ENCODE results near the gene IRAK1. TPM values are rescaled to one million over a fixed set of nuclear protein-coding genes. Genes with fewer than 3 reads are reported as not detected.

IRAK1 gene
- total RNA-seq, 1 experiment from 2014 or later = 147 TPM

DNA sequence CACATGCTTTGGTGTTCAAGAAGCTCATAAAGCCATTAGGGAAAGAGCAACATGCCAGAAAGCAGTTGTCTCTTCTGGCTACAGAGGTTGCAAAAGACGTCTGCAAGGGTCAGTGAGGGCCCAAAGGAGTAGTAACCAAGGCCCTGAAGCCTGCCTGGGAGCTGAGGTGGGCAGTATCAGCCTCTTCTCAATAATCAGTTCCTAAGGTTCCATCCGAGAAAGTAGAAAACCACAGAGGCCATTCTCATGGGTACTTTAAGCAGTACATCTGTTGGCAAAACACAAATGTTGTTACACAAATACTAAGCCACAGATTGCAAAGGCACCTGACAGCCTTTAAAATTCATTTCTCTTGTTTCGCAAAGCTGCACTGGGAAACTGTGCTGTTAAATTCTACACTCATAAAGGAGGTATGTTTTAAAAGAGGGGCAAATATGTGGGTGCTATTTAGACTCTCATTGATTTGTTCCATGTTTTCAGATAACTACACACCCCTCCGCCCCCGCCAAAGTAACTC, 40.1 kb upstream of the IRAK1 start:
- H3K27ac ChIP-seq (ENCODE audit: low read depth, low read length, poor library complexity, severe bottlenecking) = no peak overlapping the region
- H3K36me3 ChIP-seq (ENCODE audit: insufficient read depth, low read length, poor library complexity, severe bottlenecking) = no peaks in the 10 kb centered on the region
- intact Hi-C loops (cut with micrococcal nuclease; ENCODE audit: unreplicated experiment) = no loop called here
- no peaks in the 10 kb centered on the region for H3K9me3 ChIP-seq (ENCODE audit: low read depth, low read length, poor library complexity, severe bottlenecking)
- CTCF ChIA-PET = no interaction called here
- TF ChIP-seq EZH2 (IDR thresholded peaks at IDR 0.05; ENCODE audit: borderline replicate concordance, low read depth, low read length, poor library complexity, severe bottlenecking) = no peak
- TF ChIP-seq, protein P1, sequence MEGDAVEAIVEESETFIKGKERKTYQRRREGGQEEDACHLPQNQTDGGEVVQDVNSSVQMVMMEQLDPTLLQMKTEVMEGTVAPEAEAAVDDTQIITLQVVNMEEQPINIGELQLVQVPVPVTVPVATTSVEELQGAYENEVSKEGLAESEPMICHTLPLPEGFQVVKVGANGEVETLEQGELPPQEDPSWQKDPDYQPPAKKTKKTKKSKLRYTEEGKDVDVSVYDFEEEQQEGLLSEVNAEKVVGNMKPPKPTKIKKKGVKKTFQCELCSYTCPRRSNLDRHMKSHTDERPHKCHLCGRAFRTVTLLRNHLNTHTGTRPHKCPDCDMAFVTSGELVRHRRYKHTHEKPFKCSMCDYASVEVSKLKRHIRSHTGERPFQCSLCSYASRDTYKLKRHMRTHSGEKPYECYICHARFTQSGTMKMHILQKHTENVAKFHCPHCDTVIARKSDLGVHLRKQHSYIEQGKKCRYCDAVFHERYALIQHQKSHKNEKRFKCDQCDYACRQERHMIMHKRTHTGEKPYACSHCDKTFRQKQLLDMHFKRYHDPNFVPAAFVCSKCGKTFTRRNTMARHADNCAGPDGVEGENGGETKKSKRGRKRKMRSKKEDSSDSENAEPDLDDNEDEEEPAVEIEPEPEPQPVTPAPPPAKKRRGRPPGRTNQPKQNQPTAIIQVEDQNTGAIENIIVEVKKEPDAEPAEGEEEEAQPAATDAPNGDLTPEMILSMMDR (conservative IDR thresholded peaks at IDR 0.05; ENCODE audit: low read depth, low read length) = no peak
- BruUV-seq (replicated peaks) = no TSS peak
- DNase-seq (ENCODE audit: low spot score) = no peak
- H3K4me1 ChIP-seq (ENCODE audit: insufficient read depth, low read length, poor library complexity, severe bottlenecking) = no peaks in the 10 kb centered on the region
- POLR2A ChIA-PET (ENCODE audit: low non-redundant PET) = no interaction called here
- H3K4me3 ChIP-seq (ENCODE audit: low read depth, low read length, poor library complexity, severe bottlenecking) = no peak overlapping the region
- peaks cover 3% of the 10 kb centered on the region for H3K27me3 ChIP-seq (replicated peaks; ENCODE audit: insufficient read depth, low read depth, low read length, poor library complexity)

DNA sequence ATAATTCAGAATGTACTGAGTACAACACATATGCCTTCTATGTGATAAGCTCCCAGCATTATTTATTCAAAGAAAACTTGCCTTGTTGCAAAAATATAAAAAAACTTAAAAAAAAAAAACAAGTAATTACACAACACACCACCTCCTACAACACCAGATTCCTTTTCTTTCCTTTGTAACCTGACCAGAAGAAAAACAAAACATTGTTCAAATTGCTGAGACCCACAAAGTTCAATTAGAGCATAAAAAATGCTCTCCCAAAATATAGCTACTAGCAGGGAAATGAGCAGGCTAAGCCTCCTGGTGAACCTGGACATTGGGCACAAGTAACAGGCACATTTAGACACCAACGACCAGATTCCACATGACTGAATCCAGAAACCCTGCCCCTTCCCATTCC, 39.5 kb upstream of the IRAK1 start:
- no peak for TF ChIP-seq EZH2 (IDR thresholded peaks at IDR 0.05; ENCODE audit: borderline replicate concordance, low read depth, low read length, poor library complexity, severe bottlenecking)
- TF ChIP-seq, protein P1 (conservative IDR thresholded peaks at IDR 0.05; ENCODE audit: low read depth, low read length) = no peak
- DNase-seq (ENCODE audit: low spot score) = no peak
- Histone ChIP-seq H3K27ac (ENCODE audit: low read depth, low read length, poor library complexity, severe bottlenecking) (no peak overlapping the region), H3K27me3 (replicated peaks; ENCODE audit: insufficient read depth, low read depth, low read length, poor library complexity) (peaks cover under 1% of the 10 kb centered on the region), H3K9me3 (ENCODE audit: low read depth, low read length, poor library complexity, severe bottlenecking) (no peaks in the 10 kb centered on the region), H3K4me3 (ENCODE audit: low read depth, low read length, poor library complexity, severe bottlenecking) (no peak overlapping the region), H3K36me3 (ENCODE audit: insufficient read depth, low read length, poor library complexity, severe bottlenecking) (no peaks in the 10 kb centered on the region), H3K4me1 (ENCODE audit: insufficient read depth, low read length, poor library complexity, severe bottlenecking) (no peaks in the 10 kb centered on the region)
- intact Hi-C loops (cut with micrococcal nuclease; ENCODE audit: unreplicated experiment) = no loop called here
- no TSS peak for BruUV-seq (replicated peaks)
- POLR2A ChIA-PET (ENCODE audit: low non-redundant PET) = no interaction called here
- CTCF ChIA-PET = no interaction called here

DNA sequence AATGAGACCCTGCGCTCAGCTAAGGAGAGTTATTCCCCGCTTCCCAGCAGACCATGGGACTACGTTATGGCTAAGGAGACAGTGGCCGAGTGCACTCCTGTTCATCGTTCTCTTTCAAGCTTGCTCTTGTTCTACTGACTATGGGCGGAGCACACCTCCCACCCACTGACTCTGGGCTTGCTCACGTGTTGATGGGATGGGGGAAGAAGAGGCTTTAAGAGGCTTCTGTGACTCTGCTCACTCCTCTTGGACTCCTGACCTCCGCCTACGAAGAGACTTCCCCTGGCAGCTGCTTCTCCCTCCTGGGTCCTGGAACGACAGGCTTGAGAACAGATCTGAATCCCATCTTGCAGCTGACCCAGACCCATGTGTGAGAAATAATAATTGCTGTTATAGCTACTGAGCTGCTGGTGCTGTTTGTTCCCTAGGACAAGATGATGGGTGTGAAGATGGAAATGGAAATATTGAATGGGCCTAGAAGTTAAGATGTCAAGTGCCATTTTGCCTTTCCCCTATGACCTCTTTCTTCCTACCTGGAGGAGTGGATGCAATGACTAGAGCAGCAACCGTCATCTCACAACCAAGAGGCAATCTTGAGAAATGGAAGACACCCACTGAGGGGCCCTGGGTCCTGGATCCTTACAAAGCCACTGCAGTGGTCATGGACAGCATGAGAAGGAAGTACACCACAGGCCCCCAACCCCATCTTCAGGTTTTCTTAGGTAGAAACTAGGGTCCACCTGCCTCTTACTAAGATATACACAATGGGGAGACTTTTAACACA, 38.7 kb upstream of the IRAK1 start:
- CTCF ChIA-PET = no interaction called here

More for the DNA sequence above, 38.7 kb upstream of the IRAK1 start:
- intact Hi-C loops (cut with micrococcal nuclease; ENCODE audit: unreplicated experiment) = no loop called here
- DNase-seq (ENCODE audit: low spot score) = no peak
- Histone ChIP-seq H3K36me3 (ENCODE audit: insufficient read depth, low read length, poor library complexity, severe bottlenecking) (no peaks in the 10 kb centered on the region), H3K4me3 (ENCODE audit: low read depth, low read length, poor library complexity, severe bottlenecking) (no peak overlapping the region), H3K9me3 (ENCODE audit: low read depth, low read length, poor library complexity, severe bottlenecking) (no peaks in the 10 kb centered on the region), H3K27me3 (replicated peaks; ENCODE audit: insufficient read depth, low read depth, low read length, poor library complexity) (no peaks in the 10 kb centered on the region), H3K27ac (ENCODE audit: low read depth, low read length, poor library complexity, severe bottlenecking) (no peak overlapping the region), H3K4me1 (ENCODE audit: insufficient read depth, low read length, poor library complexity, severe bottlenecking) (no peaks in the 10 kb centered on the region)
- no peak for TF ChIP-seq EZH2 (IDR thresholded peaks at IDR 0.05; ENCODE audit: borderline replicate concordance, low read depth, low read length, poor library complexity, severe bottlenecking)
- TF ChIP-seq, protein P1 (conservative IDR thresholded peaks at IDR 0.05; ENCODE audit: low read depth, low read length) = no peak
- POLR2A ChIA-PET (ENCODE audit: low non-redundant PET) = no interaction called here
- no TSS peak for BruUV-seq (replicated peaks)
